ENCODE data around the gene TYW1B. TPM values are rescaled to one million over a fixed set of nuclear protein-coding genes. Genes with fewer than 3 reads are reported as not detected.
"Not testable (repeated sequence)": the region's sequence is repeated elsewhere in the genome, so short reads cannot be mapped to it uniquely, and the experiment has no call there.

TYW1B gene
- polyA plus RNA-seq, 1 donor: 7.1 TPM

- no peaks in the 10 kb centered on the region for H3K36me3 ChIP-seq (ENCODE audit: control insufficient read depth, insufficient read depth, low read length)
- no peaks in the 10 kb centered on the region for H3K4me1 ChIP-seq (ENCODE audit: control insufficient read depth, insufficient read depth, low read length)
- no CpG with 5 or more reads among the region's 5 CpGs for WGBS (ENCODE audit: insufficient coverage, low lambda C conversion rate)
- no peak for DNase-seq
- peaks cover 6% of the 10 kb centered on the region for H3K9me3 ChIP-seq (ENCODE audit: control insufficient read depth, low read depth, low read length)
- no peaks in the 10 kb centered on the region for H3K27me3 ChIP-seq (ENCODE audit: control insufficient read depth, insufficient read depth, low read length)
- H3K4me3 ChIP-seq (ENCODE audit: low read length): no peak overlapping the region
- no peak overlapping the region for H3K27ac ChIP-seq (ENCODE audit: low read length)
Measured at GRCh38 chr7:72753781-72754180, 74.2 kb downstream of the TYW1B start.

DNA sequence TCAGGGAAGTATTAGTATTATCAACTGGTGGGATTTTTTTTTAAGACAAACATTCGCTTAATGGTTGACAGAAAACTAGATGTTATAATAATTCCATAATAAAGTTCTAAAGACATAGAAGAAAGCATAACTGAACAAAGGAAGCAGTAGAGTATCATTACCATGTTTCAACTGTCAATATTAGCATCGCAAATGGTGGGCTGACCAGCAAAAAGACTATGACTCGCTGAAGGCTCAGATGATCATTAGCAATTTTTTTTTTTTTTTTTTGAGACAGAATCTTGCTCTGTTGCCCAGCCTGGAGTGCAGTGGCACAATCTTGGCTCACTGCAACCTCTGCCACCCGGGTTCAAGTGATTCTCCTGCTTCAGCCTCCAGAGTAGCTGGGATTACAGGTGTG is 74.8 kb downstream of the TYW1B start:
- WGBS (ENCODE audit: insufficient coverage, low lambda C conversion rate): 100% methylated on average over 1 of the region's 4 CpGs
- not testable (repeated sequence) for H3K9me3 ChIP-seq (ENCODE audit: control insufficient read depth, low read depth, low read length); H3K4me1 ChIP-seq (ENCODE audit: control insufficient read depth, insufficient read depth, low read length); H3K27me3 ChIP-seq (ENCODE audit: control insufficient read depth, insufficient read depth, low read length); DNase-seq; H3K4me3 ChIP-seq (ENCODE audit: low read length); H3K36me3 ChIP-seq (ENCODE audit: control insufficient read depth, insufficient read depth, low read length); H3K27ac ChIP-seq (ENCODE audit: low read length)

GRCh38 chr7:72751978-72752377 is 76.0 kb downstream of the TYW1B start:
- H3K27me3 ChIP-seq (ENCODE audit: control insufficient read depth, insufficient read depth, low read length): no peaks in the 10 kb centered on the region
- DNase-seq: no peak
- H3K36me3 ChIP-seq (ENCODE audit: control insufficient read depth, insufficient read depth, low read length): no peaks in the 10 kb centered on the region
- no peak overlapping the region for H3K27ac ChIP-seq (ENCODE audit: low read length)
- WGBS (ENCODE audit: insufficient coverage, low lambda C conversion rate): 100% methylated on average over 1 of the region's 2 CpGs
- no peaks in the 10 kb centered on the region for H3K9me3 ChIP-seq (ENCODE audit: control insufficient read depth, low read depth, low read length)
- H3K4me3 ChIP-seq (ENCODE audit: low read length): no peak overlapping the region
- H3K4me1 ChIP-seq (ENCODE audit: control insufficient read depth, insufficient read depth, low read length): no peaks in the 10 kb centered on the region

DNA sequence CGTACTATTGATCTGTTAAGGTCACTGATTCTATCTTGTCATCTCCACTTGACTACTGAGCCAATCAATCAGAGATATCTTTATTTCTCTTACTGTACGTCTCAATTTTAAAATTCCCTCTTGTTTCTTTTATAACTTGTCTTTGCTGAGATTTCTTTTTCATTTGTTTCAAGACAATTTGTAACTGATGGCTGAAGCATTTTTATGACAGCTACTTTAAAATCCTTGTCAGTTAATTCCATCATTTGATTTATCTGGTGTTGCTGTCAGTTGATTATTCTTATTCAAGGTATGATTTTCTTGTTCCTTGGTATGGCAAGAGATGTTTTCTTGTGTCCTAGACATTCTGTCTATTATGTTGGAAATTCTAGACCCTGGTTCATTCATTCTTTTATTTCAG is 76.6 kb downstream of the TYW1B start:
- H3K27ac ChIP-seq (ENCODE audit: low read length): no peak overlapping the region
- DNase-seq: no peak
- no peak overlapping the region for H3K4me3 ChIP-seq (ENCODE audit: low read length)
- H3K9me3 ChIP-seq (ENCODE audit: control insufficient read depth, low read depth, low read length): no peaks in the 10 kb centered on the region
- no peaks in the 10 kb centered on the region for H3K4me1 ChIP-seq (ENCODE audit: control insufficient read depth, insufficient read depth, low read length)
- 90% methylated on average over 2 of the region's 2 CpGs for WGBS (ENCODE audit: insufficient coverage, low lambda C conversion rate)
- no peaks in the 10 kb centered on the region for H3K27me3 ChIP-seq (ENCODE audit: control insufficient read depth, insufficient read depth, low read length)
- H3K36me3 ChIP-seq (ENCODE audit: control insufficient read depth, insufficient read depth, low read length): no peaks in the 10 kb centered on the region

DNA sequence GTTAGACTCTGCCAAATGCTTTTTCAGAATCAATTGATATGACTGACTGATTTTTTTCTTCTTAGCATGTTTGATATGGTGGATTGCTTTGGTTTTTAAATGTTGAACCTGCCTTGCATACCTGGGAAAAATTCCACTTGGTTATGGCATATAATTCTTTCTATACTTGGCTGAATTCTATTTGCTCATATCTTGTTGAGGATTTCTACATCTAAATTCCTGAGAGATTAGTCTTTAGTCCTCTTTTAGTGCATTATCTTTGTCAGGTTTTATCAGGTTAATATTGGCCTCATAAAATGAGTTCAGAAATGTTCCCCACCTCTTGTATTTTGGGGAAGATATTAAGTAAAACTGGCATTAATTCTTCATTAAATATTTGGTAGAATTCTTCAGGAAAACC is 79.4 kb downstream of the TYW1B start:
- H3K4me1 ChIP-seq (ENCODE audit: control insufficient read depth, insufficient read depth, low read length); H3K4me3 ChIP-seq (ENCODE audit: low read length); DNase-seq; H3K9me3 ChIP-seq (ENCODE audit: control insufficient read depth, low read depth, low read length); H3K27me3 ChIP-seq (ENCODE audit: control insufficient read depth, insufficient read depth, low read length); H3K27ac ChIP-seq (ENCODE audit: low read length); H3K36me3 ChIP-seq (ENCODE audit: control insufficient read depth, insufficient read depth, low read length): not testable (repeated sequence)

- DNase-seq; H3K36me3 ChIP-seq (ENCODE audit: control insufficient read depth, insufficient read depth, low read length); H3K4me1 ChIP-seq (ENCODE audit: control insufficient read depth, insufficient read depth, low read length); H3K9me3 ChIP-seq (ENCODE audit: control insufficient read depth, low read depth, low read length); H3K4me3 ChIP-seq (ENCODE audit: low read length); H3K27me3 ChIP-seq (ENCODE audit: control insufficient read depth, insufficient read depth, low read length); H3K27ac ChIP-seq (ENCODE audit: low read length): not testable (repeated sequence)
- no CpG with 5 or more reads among the region's 10 CpGs for WGBS (ENCODE audit: insufficient coverage, low lambda C conversion rate)
Measured at GRCh38 chr7:72744244-72744926, 83.6 kb downstream of the TYW1B start.

DNA sequence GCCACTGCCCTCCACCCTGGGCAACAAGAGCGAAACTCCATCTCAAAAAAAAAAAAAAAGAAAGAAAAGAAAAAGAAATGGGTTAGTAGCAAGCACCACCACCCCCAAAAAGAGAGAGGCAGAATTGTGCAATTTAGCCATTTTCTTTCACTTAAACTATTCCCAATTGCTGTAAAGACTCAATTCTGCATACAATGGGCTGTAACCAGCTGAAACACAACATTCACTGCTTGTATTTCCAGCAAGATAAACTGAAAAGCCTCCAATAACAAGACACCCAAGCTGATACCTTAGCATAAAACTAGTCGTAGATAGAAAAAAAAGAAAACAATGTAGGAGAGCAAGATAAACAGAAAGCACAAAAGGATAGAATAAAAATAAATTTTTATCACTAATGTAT is 84.2 kb downstream of the TYW1B start:
- not testable (repeated sequence) for DNase-seq; H3K4me3 ChIP-seq (ENCODE audit: low read length); H3K27me3 ChIP-seq (ENCODE audit: control insufficient read depth, insufficient read depth, low read length); H3K27ac ChIP-seq (ENCODE audit: low read length); H3K36me3 ChIP-seq (ENCODE audit: control insufficient read depth, insufficient read depth, low read length); H3K9me3 ChIP-seq (ENCODE audit: control insufficient read depth, low read depth, low read length); H3K4me1 ChIP-seq (ENCODE audit: control insufficient read depth, insufficient read depth, low read length)
- no CpG with 5 or more reads among the region's 2 CpGs for WGBS (ENCODE audit: insufficient coverage, low lambda C conversion rate)

DNA sequence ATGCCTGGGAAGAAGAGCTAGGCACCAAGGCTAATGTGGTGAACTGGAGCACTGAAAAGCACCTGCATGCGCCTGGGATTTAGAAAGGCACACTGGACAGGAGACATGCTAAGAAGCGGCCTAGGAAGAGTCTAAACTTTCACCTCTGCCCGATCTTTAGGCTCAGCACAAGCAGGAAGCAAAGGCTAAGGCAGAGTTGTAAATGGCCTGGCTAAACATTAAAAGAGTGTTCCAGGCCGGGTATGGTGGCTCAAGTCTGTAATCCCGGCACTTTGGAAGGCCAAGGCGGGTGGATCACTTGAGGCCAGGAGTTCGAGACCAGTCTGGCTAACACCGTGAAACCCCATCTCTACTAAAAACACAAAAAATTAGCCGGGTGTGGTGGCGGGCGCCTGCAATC is 88.3 kb downstream of the TYW1B start:
- DNase-seq; H3K27ac ChIP-seq (ENCODE audit: low read length); H3K36me3 ChIP-seq (ENCODE audit: control insufficient read depth, insufficient read depth, low read length); H3K4me1 ChIP-seq (ENCODE audit: control insufficient read depth, insufficient read depth, low read length); H3K27me3 ChIP-seq (ENCODE audit: control insufficient read depth, insufficient read depth, low read length); H3K4me3 ChIP-seq (ENCODE audit: low read length); H3K9me3 ChIP-seq (ENCODE audit: control insufficient read depth, low read depth, low read length): not testable (repeated sequence)
- no CpG with 5 or more reads among the region's 11 CpGs for WGBS (ENCODE audit: insufficient coverage, low lambda C conversion rate)

- not testable (repeated sequence) for H3K27ac ChIP-seq (ENCODE audit: low read length); H3K4me1 ChIP-seq (ENCODE audit: control insufficient read depth, insufficient read depth, low read length); H3K9me3 ChIP-seq (ENCODE audit: control insufficient read depth, low read depth, low read length); H3K4me3 ChIP-seq (ENCODE audit: low read length); DNase-seq; H3K36me3 ChIP-seq (ENCODE audit: control insufficient read depth, insufficient read depth, low read length); H3K27me3 ChIP-seq (ENCODE audit: control insufficient read depth, insufficient read depth, low read length)
- WGBS (ENCODE audit: insufficient coverage, low lambda C conversion rate): no CpG with 5 or more reads among the region's 4 CpGs
Measured at GRCh38 chr7:72735855-72736254, 92.1 kb downstream of the TYW1B start.

- H3K36me3 ChIP-seq (ENCODE audit: control insufficient read depth, insufficient read depth, low read length); H3K27ac ChIP-seq (ENCODE audit: low read length); DNase-seq; H3K27me3 ChIP-seq (ENCODE audit: control insufficient read depth, insufficient read depth, low read length); H3K4me1 ChIP-seq (ENCODE audit: control insufficient read depth, insufficient read depth, low read length); H3K4me3 ChIP-seq (ENCODE audit: low read length): not testable (repeated sequence)
- 100% methylated on average over 1 of the region's 2 CpGs for WGBS (ENCODE audit: insufficient coverage, low lambda C conversion rate)
- H3K9me3 ChIP-seq (ENCODE audit: control insufficient read depth, low read depth, low read length): peaks cover 12% of the 10 kb centered on the region
Measured at GRCh38 chr7:72730815-72731214, 97.2 kb downstream of the TYW1B start.

- H3K27me3 ChIP-seq (ENCODE audit: control insufficient read depth, insufficient read depth, low read length); H3K4me3 ChIP-seq (ENCODE audit: low read length); DNase-seq; H3K27ac ChIP-seq (ENCODE audit: low read length); H3K36me3 ChIP-seq (ENCODE audit: control insufficient read depth, insufficient read depth, low read length); H3K4me1 ChIP-seq (ENCODE audit: control insufficient read depth, insufficient read depth, low read length): not testable (repeated sequence)
- 94% methylated on average over 2 of the region's 2 CpGs for WGBS (ENCODE audit: insufficient coverage, low lambda C conversion rate)
- peaks cover 12% of the 10 kb centered on the region for H3K9me3 ChIP-seq (ENCODE audit: control insufficient read depth, low read depth, low read length)
Measured at GRCh38 chr7:72730384-72730783, 97.6 kb downstream of the TYW1B start.
